LoVo (cell line): ENCODE results near the gene NLRC5.
"Not testable (repeated sequence)": the region's sequence is repeated elsewhere in the genome, so short reads cannot be mapped to it uniquely, and the experiment has no call there.

ENCODE experiments used
- DNase-seq: peaks from one replicate; pipeline ENCODE4 v3.0.0-alpha.2; 2016; ENCODE audit warnings: low spot score

NLRC5 gene

GRCh38 chr16:57107321-57107922 is 118.1 kb downstream of the NLRC5 start:
- DNase-seq, result no peak

- no peak for DNase-seq
Observed at GRCh38 chr16:57108432-57108831, 119.1 kb downstream of the NLRC5 start.

GRCh38 chr16:57109259-57110105 is 120.1 kb downstream of the NLRC5 start:
- not testable (repeated sequence) for DNase-seq

- no peak for DNase-seq
Observed at GRCh38 chr16:57110937-57111336, 121.6 kb downstream of the NLRC5 start.

- DNase-seq, result no peak
Observed at GRCh38 chr16:57111420-57111819, 122.1 kb downstream of the NLRC5 start.

- DNase-seq, result no peak
Observed at GRCh38 chr16:57112403-57113041, 123.2 kb downstream of the NLRC5 start.

GRCh38 chr16:57113042-57113453 is 123.7 kb downstream of the NLRC5 start:
- DNase-seq, result no peak

- no peak for DNase-seq
Observed at GRCh38 chr16:57113664-57114063, 124.3 kb downstream of the NLRC5 start.

GRCh38 chr16:57115168-57115513 is 125.8 kb downstream of the NLRC5 start:
- no peak for DNase-seq

GRCh38 chr16:57115514-57116182 is 126.3 kb downstream of the NLRC5 start:
- no peak for DNase-seq

- DNase-seq, result no peak
Observed at GRCh38 chr16:57118461-57119084, 129.2 kb downstream of the NLRC5 start.

GRCh38 chr16:57123216-57123973 is 134.0 kb downstream of the NLRC5 start:
- no peak for DNase-seq

- no peak for DNase-seq
Observed at GRCh38 chr16:57123974-57124674, 134.8 kb downstream of the NLRC5 start.

GRCh38 chr16:57125376-57125775 is 136.0 kb downstream of the NLRC5 start:
- DNase-seq, result no peak

- DNase-seq, result no peak
Observed at GRCh38 chr16:57125969-57126368, 136.6 kb downstream of the NLRC5 start.

GRCh38 chr16:57126411-57126810 is 137.1 kb downstream of the NLRC5 start:
- DNase-seq, result no peak

- DNase-seq, result no peak
Observed at GRCh38 chr16:57127037-57127763, 137.8 kb downstream of the NLRC5 start.

- DNase-seq, result no peak
Observed at GRCh38 chr16:57127836-57128235, 138.5 kb downstream of the NLRC5 start.

- DNase-seq, result no peak
Observed at GRCh38 chr16:57128771-57129389, 139.5 kb downstream of the NLRC5 start.

- no peak for DNase-seq
Observed at GRCh38 chr16:57130950-57131321, 141.6 kb downstream of the NLRC5 start.
